ENCODE results near the gene OCIAD1. TPM values are rescaled to one million over a fixed set of nuclear protein-coding genes. Genes with fewer than 3 reads are reported as not detected.
A peak's percentile ranks its signal among the peaks of the same experiment; 100 is the strongest.

OCIAD1 gene
- total and polyA plus RNA-seq, 2 of the 13 experiments (the other 11 are each of a cell fraction or from before 2014, with no cell fraction given): 67.3 to 74.9 TPM

GRCh38 chr4:48854395-48854683, 23.5 kb downstream of the OCIAD1 start (continued):
- TF ChIP-seq PITX1 (CRISPR knock-in tag; IDR thresholded peaks at IDR 0.05) (no peak), RBFOX2 (IDR thresholded peaks at IDR 0.05; ENCODE audit: low read depth, low read length) (no peak), MATR3 (CRISPR knock-in tag; IDR thresholded peaks at IDR 0.05) (no peak), ZNF143 (CRISPR knock-in tag; IDR thresholded peaks at IDR 0.05) (no peak), XRCC5 (optimal IDR thresholded peaks at IDR 0.05; ENCODE audit: low read length) (no peak), WIZ (CRISPR knock-in tag; IDR thresholded peaks at IDR 0.05) (no peak), AHR (CRISPR knock-in tag; IDR thresholded peaks at IDR 0.05) (no peak), ETV5 (CRISPR knock-in tag; IDR thresholded peaks at IDR 0.05; ENCODE audit: borderline replicate concordance) (no peak), BRF2 (CRISPR knock-in tag; IDR thresholded peaks at IDR 0.05) (no peak), NKX3-1 (CRISPR knock-in tag; IDR thresholded peaks at IDR 0.05) (no peak), NFRKB (IDR thresholded peaks at IDR 0.05) (no peak), DRAP1 (CRISPR knock-in tag; IDR thresholded peaks at IDR 0.05) (no peak), ATF4 (CRISPR knock-in tag; IDR thresholded peaks at IDR 0.05) (no peak)

GRCh38 chr4:48854982-48855381, 24.1 kb downstream of the OCIAD1 start:
- Histone ChIP-seq H3K4me2 (ENCODE audit: low read depth, low read length) (no peak overlapping the region), H3K9ac (ENCODE audit: insufficient read depth, low read depth, low read length) (no peak overlapping the region), H3K4me1 (ENCODE audit: insufficient read depth, low read length) (no peaks in the 10 kb centered on the region), H3K9me3 (ENCODE audit: low read length) (no peaks in the 10 kb centered on the region), H3K79me2 (ENCODE audit: insufficient read depth, low read length) (no peaks in the 10 kb centered on the region), H3K4me3 (replicated peaks in 1 of 3; ENCODE audit: insufficient read depth in 1 of 3, low read depth in 2 of 3, low read length in 3 of 3) (no peak overlapping the region), H3K27ac (ENCODE audit: extremely low read length, insufficient read depth, low read length) (no peak overlapping the region), H4K20me1 (ENCODE audit: insufficient read depth, low read length) (no peaks in the 10 kb centered on the region), H3K27me3 (ENCODE audit: control insufficient read depth in 1 of 2, insufficient read depth in 2 of 2, low read length in 2 of 2) (no peaks in the 10 kb centered on the region), H3K36me3 (replicated peaks in 1 of 2; ENCODE audit: control insufficient read depth in 1 of 2, insufficient read depth in 2 of 2, low read length in 2 of 2) (no peaks in the 10 kb centered on the region), H2AFZ (ENCODE audit: low read length) (no peak overlapping the region)
- DNase-seq (ENCODE audit: low spot score): no peak
- ChIA-PET POLR2A (no interaction called here), CTCF (ENCODE audit: low intra/inter-chr PET ratio, low total read pairs) (no interaction called here)
- in situ Hi-C loops (cut with HindIII; ENCODE audit: extremely low pct_ligation_motif_present, low pct_unique_long_range_greater_than_20kb): no loop called here
- intact Hi-C loops (cut with micrococcal nuclease; ENCODE audit: unreplicated experiment): no loop called here
- no TSS peak for BruUV-seq (replicated peaks)
- TF ChIP-seq ZXDC (CRISPR knock-in tag; IDR thresholded peaks at IDR 0.05) (no peak), JUND (CRISPR knock-in tag; IDR thresholded peaks at IDR 0.05) (no peak), CEBPB (IDR thresholded peaks at IDR 0.05; ENCODE audit: borderline replicate concordance, low read depth, low read length) (peak; percentile 42; the same call in 1 of the 2 replicates), FOXP1 (IDR thresholded peaks at IDR 0.05) (no peak), FOXP1 (CRISPR knock-in tag; IDR thresholded peaks at IDR 0.05) (no peak), ZNF512 (CRISPR knock-in tag; IDR thresholded peaks at IDR 0.05) (no peak), KDM4B (CRISPR knock-in tag; IDR thresholded peaks at IDR 0.05) (no peak), ZNF180 (CRISPR knock-in tag; IDR thresholded peaks at IDR 0.05; ENCODE audit: borderline replicate concordance, low read depth) (no peak)
- no peak for ATAC-seq
- WGBS (ENCODE audit: low lambda C conversion rate): 51% methylated on average over 2 of the region's 2 CpGs
- FAIRE-seq: no peak
